Heart left ventricle (tissue), 16 donors: ENCODE results near the gene PNPO. TPM values are rescaled to one million over a fixed set of nuclear protein-coding genes. Genes with fewer than 3 reads are reported as not detected.

Experiments used
- ATAC-seq, 4 donors: fragments of 200-7000 bp; cut with Tn5 transposase; one replicate each; pipeline ENCODE4 v1.9.1; 2020 to 2022; ENCODE audit warnings: moderate library complexity in 4 of 4, mild to moderate bottlenecking in 3 of 4, moderate number of reproducible peaks in 1 of 4
- DNase-seq, 5 donors: peaks; one replicate each; pipeline ENCODE4 v3.0.0-alpha.2; 2020
- H3K27ac ChIP-seq, 12 donors: fragments of 200-600 bp; sonication (generic) in 4 of 12; one replicate each; pipeline versions ENCODE4 v1.5.0 to v1.8.0; 2016 to 2022; ENCODE audit warnings: mild to moderate bottlenecking in 2 of 12
- H3K27me3 ChIP-seq, 9 donors: fragments of 200-600 bp; sonication (generic) in 2 of 9; one replicate each; pipeline versions ENCODE4 v1.5.1 to v1.8.0; 2016 to 2022; ENCODE audit warnings: mild to moderate bottlenecking in 3 of 9
- H3K36me3 ChIP-seq, 9 donors: fragments of 200-600 bp; sonication (generic) in 2 of 9; one replicate each; pipeline versions ENCODE4 v1.5.0 to v1.8.0; 2018 to 2022; ENCODE audit warnings: mild to moderate bottlenecking in 2 of 9
- H3K4me1 ChIP-seq, 12 donors: fragments of 200-600 bp; sonication (generic) in 4 of 12; one replicate each; pipeline versions ENCODE4 v1.5.0 to v1.8.0; 2016 to 2022; ENCODE audit warnings: mild to moderate bottlenecking in 3 of 12
- H3K4me3 ChIP-seq, 12 donors: fragments of 200-600 bp; sonication (generic) in 4 of 12; one replicate each; pipeline versions ENCODE4 v1.5.0 to v1.8.0; 2017 to 2022; ENCODE audit warnings: mild to moderate bottlenecking in 9 of 12, moderate library complexity in 4 of 12
- H3K9me3 ChIP-seq, 12 donors: fragments of 200-600 bp; sonication (generic) in 4 of 12; one replicate each; pipeline versions ENCODE4 v1.5.0 to v1.8.0; 2016 to 2022; ENCODE audit warnings: mild to moderate bottlenecking in 1 of 12
- POLR2A ChIP-seq, 2 donors: fragments of 450-650 bp; IDR thresholded peaks; one replicate each; pipeline ENCODE4 v1.6.1; 2017; ENCODE audit warnings: antibody characterized with exemption in 2 of 2, mild to moderate bottlenecking in 2 of 2, moderate library complexity in 2 of 2
- WGBS, 4 donors: extraction: QIAGEN DNeasy Blood & Tissue Kit in 2 of 4; methylation state at CpG; one replicate each; pipeline versions ENCODE4 v1.1.5 to v1.1.7; 2013 to 2018; 5-methylcytosine and 5-hydroxymethylcytosine counted together
- intact Hi-C, 10 donors: fragments of 100-400 bp; cut with DNase I; formaldehyde crosslinking; loops; one replicate each; pipeline versions ENCODE4 v1.11.1 to v1.14.2; 2022
- polyA plus RNA-seq, 2 donors: library from polyadenylated mRNA; stranded (reverse); fragments of 200-250 nt; gene quantifications; one replicate each; pipeline ENCODE4 v1.2.3, GENCODE V29; 2013
- total RNA-seq, 9 donors: library from RNA; depleted of rRNA in 2 of 9; stranded (reverse); fragments of >200 nt in 2 of 9; fragmentation: NEBNext Ultra II Directional in 3 of 9; extraction: Animal tissue kit (Norgen Biotek cat#: 25700) in 3 of 9; gene quantifications; one replicate each; pipeline versions ENCODE4 v1.1.0 to v1.2.4, GENCODE V29; 2016 to 2023
- TF ChIP-seq, protein P1 (sequence below), 12 donors: fragments of 200-600 bp; sonication (generic) in 4 of 12; IDR thresholded peaks; one replicate each; pipeline versions ENCODE4 v1.5.0 to v1.8.0; 2018 to 2022; ENCODE audit warnings: antibody characterized with exemption in 12 of 12, mild to moderate bottlenecking in 5 of 12
- donor health status: ischemic (EF 13 %, LVEDD 7.1; RV severe dilation, severe dysfunction).
- donor health status: healthy with polysubstance abuse.
- donor health status: DM: no; HTN: yes; CAD: no.
- donor health status: DM: no; HTN: no; CAD: no.
- donor health status: ischemic (EF 25% LVEDD 6.9; RV normal size, moderate dysfunction).
- donor health status: ischemic (EF 25% LVEDD 5.7; RV mildly dilated, moderate dysfunction).
- donor health status: healthy.
- donor health status: DM: yes; HTN: yes; CAD: no.
- donor health status: ischemic (EF 35%, LVEDD 5.7; RV mildly dilated, moderate dysfunction).
- donor health status: nonischemic (EF 11% LVEDD 7.7; RV severe dilation, severe dysfunction).
- donor health status: DM: yes; HTN: yes; CAD: no.
- donor health status: PGD.
- donor health status: ischemic (EF 29% LVEDD 5.4; RV normal size, mild dysfunction).
- donor health status: nonischemic (EF 23%, LVEDD 6.1; RV moderate dilation, normal function).

The PNPO gene
- total and polyA plus RNA-seq, 11 donors, result 12.6 to 45.0 (median 29.7) TPM

- Histone ChIP-seq H3K27me3 (no peaks in the 10 kb centered on the region), H3K4me1 (peaks cover 0 to 7% (median 3%) of the 10 kb centered on the region in 12 donors), H3K27ac (no peak overlapping the region), H3K4me3 (no peak overlapping the region), H3K9me3 (no peaks in the 10 kb centered on the region), H3K36me3 (no peaks in the 10 kb centered on the region)
- no peak for TF ChIP-seq POLR2A (IDR thresholded peaks at IDR 0.05)
- TF ChIP-seq, protein P1, sequence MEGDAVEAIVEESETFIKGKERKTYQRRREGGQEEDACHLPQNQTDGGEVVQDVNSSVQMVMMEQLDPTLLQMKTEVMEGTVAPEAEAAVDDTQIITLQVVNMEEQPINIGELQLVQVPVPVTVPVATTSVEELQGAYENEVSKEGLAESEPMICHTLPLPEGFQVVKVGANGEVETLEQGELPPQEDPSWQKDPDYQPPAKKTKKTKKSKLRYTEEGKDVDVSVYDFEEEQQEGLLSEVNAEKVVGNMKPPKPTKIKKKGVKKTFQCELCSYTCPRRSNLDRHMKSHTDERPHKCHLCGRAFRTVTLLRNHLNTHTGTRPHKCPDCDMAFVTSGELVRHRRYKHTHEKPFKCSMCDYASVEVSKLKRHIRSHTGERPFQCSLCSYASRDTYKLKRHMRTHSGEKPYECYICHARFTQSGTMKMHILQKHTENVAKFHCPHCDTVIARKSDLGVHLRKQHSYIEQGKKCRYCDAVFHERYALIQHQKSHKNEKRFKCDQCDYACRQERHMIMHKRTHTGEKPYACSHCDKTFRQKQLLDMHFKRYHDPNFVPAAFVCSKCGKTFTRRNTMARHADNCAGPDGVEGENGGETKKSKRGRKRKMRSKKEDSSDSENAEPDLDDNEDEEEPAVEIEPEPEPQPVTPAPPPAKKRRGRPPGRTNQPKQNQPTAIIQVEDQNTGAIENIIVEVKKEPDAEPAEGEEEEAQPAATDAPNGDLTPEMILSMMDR (IDR thresholded peaks at IDR 0.05), result no peak
- no peak for ATAC-seq
- peak in 1 of 5 donors; percentile 16 for DNase-seq
- 62 to 68% (median 64%) methylated on average over 4 to 5 of the region's 5 CpGs for WGBS, 4 donors
- intact Hi-C loops, result no loop called here
These were observed 5.4 kb upstream of the PNPO start for GRCh38 chr17:47935961-47936360.

DNA sequence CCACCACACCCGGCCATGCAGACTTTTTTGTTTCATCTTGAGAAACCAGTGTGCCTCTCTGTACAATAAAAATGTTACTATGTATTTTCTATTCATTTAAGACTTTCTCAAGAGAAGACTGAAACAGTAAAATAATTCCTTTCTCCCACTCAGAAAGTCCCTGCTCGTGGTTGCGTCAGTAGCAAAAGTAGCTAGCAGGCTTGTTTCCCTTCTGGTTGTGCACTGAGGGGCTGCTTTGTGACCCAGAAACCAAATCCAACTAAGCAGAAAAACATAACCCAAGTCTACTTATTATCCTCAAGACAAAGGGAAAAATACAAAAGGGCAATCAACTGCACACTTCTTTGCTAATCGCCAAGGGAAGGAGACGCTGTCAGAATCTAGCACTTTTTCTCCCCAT is 3.4 kb upstream of the PNPO start:
- ATAC-seq (no peak), DNase-seq (no peak)
- Histone ChIP-seq H3K36me3 (no peaks in the 10 kb centered on the region), H3K4me3 (no peak overlapping the region), H3K27ac (no peak overlapping the region), H3K9me3 (no peaks in the 10 kb centered on the region), H3K27me3 (no peaks in the 10 kb centered on the region), H3K4me1 (peaks cover 0 to 20% (median 14%) of the 10 kb centered on the region in 12 donors)
- WGBS, 4 donors, result 90 to 97% (median 92%) methylated on average over 5 of the region's 5 CpGs
- intact Hi-C loops, result no loop called here
- TF ChIP-seq, protein P1 (IDR thresholded peaks at IDR 0.05), result no peak
- no peak for TF ChIP-seq POLR2A (IDR thresholded peaks at IDR 0.05)

DNA sequence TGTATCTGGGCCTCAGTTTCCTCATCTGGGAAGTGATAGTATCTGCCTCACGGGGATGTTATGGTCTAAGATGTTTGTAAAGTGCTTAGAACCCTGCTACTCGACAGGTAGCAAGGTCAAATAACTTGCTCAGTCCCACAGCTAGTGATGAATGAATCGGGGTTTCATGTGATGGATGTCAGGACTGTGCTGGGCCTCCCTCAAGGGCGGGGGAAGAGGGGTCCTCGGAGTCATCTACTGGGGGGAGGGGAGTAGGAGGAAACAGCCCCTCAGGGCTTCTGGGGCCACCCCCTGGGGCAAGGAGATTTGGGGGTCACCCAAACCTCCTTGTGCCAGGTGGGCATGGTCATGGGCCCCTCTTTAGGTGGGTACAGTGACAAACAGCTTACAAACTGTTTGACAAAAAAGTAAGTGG is 732 bp downstream of the PNPO start:
- Histone ChIP-seq H3K9me3 (no peaks in the 10 kb centered on the region), H3K27me3 (no peaks in the 10 kb centered on the region), H3K4me3 (peak overlapping the region; percentile 64 to 98 (median 84)), H3K36me3 (peaks cover 0 to 25% (median 14%) of the 10 kb centered on the region in 9 donors), H3K4me1 (peaks cover 0 to 51% (median 17%) of the 10 kb centered on the region in 12 donors), H3K27ac (peak overlapping the region in 11 of 12 donors; percentile 65 to 92 (median 82))
- no peak for TF ChIP-seq POLR2A (IDR thresholded peaks at IDR 0.05)
- TF ChIP-seq, protein P1 (IDR thresholded peaks at IDR 0.05), result no peak
- WGBS, 4 donors, result 17 to 25% (median 18%) methylated on average over 5 of the region's 5 CpGs
- DNase-seq, result peak in 1 of 5 donors; percentile 11
- intact Hi-C loops, result loop anchor here in 7 of 10 donors (5.0 to 10.0 kb wide), 5 partner anchors 35 to 97 kb away; partner anchors contain the start of genes SCRN2 (in 2 of the 7) and SP2 (in 1 of the 7)
- no peak for ATAC-seq

- 75 to 79% (median 79%) methylated on average over 6 of the region's 6 CpGs for WGBS, 4 donors
- Histone ChIP-seq H3K27me3 (no peaks in the 10 kb centered on the region), H3K27ac (peak overlapping the region in 4 of 12 donors; percentile 71 to 92 (median 78)), H3K4me3 (peak overlapping the region in 9 of 12 donors; percentile 64 to 98 (median 85)), H3K36me3 (peaks cover 0 to 25% (median 14%) of the 10 kb centered on the region in 9 donors), H3K9me3 (no peaks in the 10 kb centered on the region), H3K4me1 (peaks cover 0 to 51% (median 17%) of the 10 kb centered on the region in 12 donors)
- intact Hi-C loops, result loop anchor here in 7 of 10 donors (5.0 to 10.0 kb wide), 5 partner anchors 35 to 98 kb away; partner anchors contain the start of genes SCRN2 (in 2 of the 7) and SP2 (in 1 of the 7)
- ATAC-seq (no peak), DNase-seq (no peak)
- TF ChIP-seq, protein P1 (IDR thresholded peaks at IDR 0.05), result no peak
- no peak for TF ChIP-seq POLR2A (IDR thresholded peaks at IDR 0.05)
These were observed 1.2 kb downstream of the PNPO start for GRCh38 chr17:47942568-47942967.
